Activated T-cell treated with anti-CD3 and anti-CD28 coated beads, Interleukin-2, amount 50 U/mL, for 1 hour (primary cell): ENCODE results near the gene MME.

Source experiments
- DNase-seq: peaks from one replicate; pipeline ENCODE4 v3.0.0-alpha.2; 2020

MME gene

GRCh38 chr3:155153242-155154186 is 73.4 kb downstream of the MME start:
- no peak for DNase-seq

DNA sequence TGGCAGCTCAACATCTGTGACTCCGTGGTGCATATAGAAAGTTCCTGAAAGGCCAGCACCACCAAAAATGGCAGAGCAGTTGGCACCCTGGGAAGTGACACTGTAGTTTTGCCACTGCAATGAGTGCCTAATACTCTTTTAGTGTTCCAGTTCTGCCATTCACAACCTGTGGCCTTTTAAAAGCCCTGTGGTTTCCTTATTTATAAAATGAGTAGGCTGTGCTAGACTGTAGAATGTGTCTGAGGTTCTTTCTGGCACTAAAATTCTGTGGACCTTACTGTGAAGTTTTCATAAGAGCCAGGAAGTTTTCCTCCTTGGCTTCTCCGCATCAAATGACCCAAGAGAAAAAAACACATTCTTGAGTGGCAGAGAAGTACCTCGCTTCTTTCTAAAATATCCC is 74.1 kb downstream of the MME start:
- DNase-seq, result no peak

GRCh38 chr3:155158346-155159037 is 78.4 kb downstream of the MME start:
- no peak for DNase-seq

GRCh38 chr3:155159301-155159700 is 79.2 kb downstream of the MME start:
- no peak for DNase-seq

GRCh38 chr3:155161640-155162292 is 81.6 kb downstream of the MME start:
- DNase-seq, result no peak

DNA sequence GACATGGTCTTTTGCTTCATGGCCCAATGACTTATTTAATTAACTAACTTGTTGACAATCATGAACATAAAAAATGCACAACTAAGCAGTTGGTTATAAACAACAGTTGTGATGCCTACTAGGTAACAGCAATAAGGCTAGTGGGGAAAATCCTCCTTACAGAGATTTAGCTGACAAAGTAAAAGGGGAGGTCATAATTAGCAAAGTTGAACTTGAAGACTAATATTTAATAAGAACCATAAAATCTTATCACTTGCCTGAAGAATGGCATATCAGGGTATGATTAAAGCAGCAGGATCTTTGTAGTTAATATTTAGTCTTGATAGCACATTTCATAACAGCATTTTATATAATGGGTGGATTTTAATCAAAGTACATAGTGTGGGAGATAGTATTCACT is 84.2 kb downstream of the MME start:
- DNase-seq, result no peak

GRCh38 chr3:155166441-155166840 is 86.3 kb downstream of the MME start:
- no peak for DNase-seq

- DNase-seq, result no peak
Observed at GRCh38 chr3:155169197-155169596, 89.1 kb downstream of the MME start.

GRCh38 chr3:155173771-155174170 is 93.7 kb downstream of the MME start:
- no peak for DNase-seq

DNA sequence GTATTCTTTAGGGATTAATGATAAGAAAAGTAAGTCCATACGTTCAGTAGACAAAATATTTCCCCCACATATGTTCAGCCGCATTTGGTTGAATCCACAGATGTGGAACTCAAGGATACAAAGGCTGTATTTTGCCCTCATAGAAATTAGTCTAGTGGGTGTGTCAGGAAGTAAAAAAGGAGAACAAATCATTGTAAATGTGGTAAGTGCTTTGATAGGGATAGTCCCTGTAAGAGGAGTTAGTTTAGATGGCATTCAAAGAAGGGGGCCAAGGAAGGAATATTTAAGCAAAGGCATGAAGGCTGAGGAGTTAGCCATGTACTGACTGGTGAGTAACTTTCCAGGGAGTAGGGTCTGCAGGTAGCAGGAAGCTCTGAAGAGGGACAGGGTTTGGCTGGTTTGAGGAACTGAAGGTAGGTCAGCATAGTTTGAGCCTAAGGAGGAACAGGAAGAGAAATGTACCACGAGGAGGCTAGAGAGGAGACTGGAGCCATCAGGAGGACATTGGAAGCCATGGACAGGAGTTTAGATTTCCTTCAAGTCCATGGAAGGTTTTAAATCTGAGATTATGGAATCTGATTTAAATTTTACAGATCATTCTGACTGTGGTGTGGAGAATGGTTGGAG is 98.8 kb downstream of the MME start:
- DNase-seq, result no peak

GRCh38 chr3:155179437-155179827 is 99.3 kb downstream of the MME start:
- DNase-seq, result no peak

GRCh38 chr3:155179966-155180757 is 100.0 kb downstream of the MME start:
- no peak for DNase-seq

- DNase-seq, result no peak
Observed at GRCh38 chr3:155182467-155182866, 102.3 kb downstream of the MME start.

DNA sequence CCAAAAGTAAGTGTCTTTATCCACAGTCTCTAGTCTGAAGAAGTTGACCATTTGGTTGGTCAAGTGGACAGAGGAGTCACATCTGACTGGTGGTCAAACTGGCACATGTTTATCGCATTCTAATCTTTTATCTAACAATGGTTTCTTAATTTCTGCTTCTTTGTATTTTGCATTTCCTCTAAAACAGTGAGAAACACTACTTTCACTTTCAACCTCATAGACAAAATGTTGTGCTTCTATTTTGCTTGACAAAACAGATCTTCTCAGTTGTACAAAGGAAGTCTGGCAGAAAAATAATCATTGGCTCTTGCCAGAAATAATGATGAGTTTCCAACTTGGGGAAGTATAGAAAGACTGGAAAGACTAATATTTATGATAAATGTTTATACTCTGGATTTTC is 103.9 kb downstream of the MME start:
- DNase-seq, result no peak

- no peak for DNase-seq
Observed at GRCh38 chr3:155185631-155186071, 105.5 kb downstream of the MME start.

DNA sequence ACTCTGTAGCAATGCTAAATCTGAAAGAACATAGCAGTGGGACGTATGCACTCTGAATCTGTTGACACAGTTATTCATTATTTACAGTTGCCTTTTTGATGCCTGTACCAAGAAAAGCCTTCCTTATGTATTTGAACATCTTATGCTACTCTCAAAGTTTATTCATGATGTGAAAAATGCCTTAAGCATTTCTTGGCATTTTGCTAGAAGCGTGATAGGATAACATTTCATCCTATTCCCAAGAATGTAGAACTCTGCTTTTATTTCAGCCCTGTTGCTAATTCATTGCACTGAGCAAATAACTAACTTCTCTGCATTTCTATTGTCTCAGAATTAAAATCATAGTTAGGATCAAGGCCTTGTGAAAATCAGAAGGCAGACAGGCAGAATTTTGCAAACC is 107.9 kb downstream of the MME start:
- no peak for DNase-seq

GRCh38 chr3:155189478-155189877 is 109.4 kb downstream of the MME start:
- DNase-seq, result no peak

- no peak for DNase-seq
Observed at GRCh38 chr3:155190691-155191090, 110.6 kb downstream of the MME start.

GRCh38 chr3:155192957-155193746 is 113.0 kb downstream of the MME start:
- DNase-seq, result no peak

- no peak for DNase-seq
Observed at GRCh38 chr3:155193868-155194267, 113.7 kb downstream of the MME start.
